WTC11 (cell line): ENCODE results near the gene CD44.

ENCODE experiments used
- AFF4 ChIP-seq: sonication (generic); formaldehyde crosslinking; IDR thresholded peaks from 2 replicates; pipeline ENCODE4 v1.8.1; 2023; ENCODE audit warnings: mild to moderate bottlenecking, missing genetic modification reagents, borderline replicate concordance
- ARID4B ChIP-seq: sonication (generic); formaldehyde crosslinking; IDR thresholded peaks from 2 replicates; pipeline ENCODE4 v1.8.0; 2023; ENCODE audit warnings: missing genetic modification reagents, mild to moderate bottlenecking, borderline replicate concordance
- CREB1 ChIP-seq: sonication (generic); formaldehyde crosslinking; IDR thresholded peaks from 2 replicates; pipeline ENCODE4 v1.8.0; 2023; ENCODE audit warnings: mild to moderate bottlenecking, missing genetic modification reagents
- CTCF ChIP-seq: fragments of 200-600 bp; IDR thresholded peaks from 2 replicates; pipeline ENCODE4 v1.8.0; 2022; ENCODE audit warnings: antibody characterized with exemption
- E2F4 ChIP-seq: sonication (generic); formaldehyde crosslinking; IDR thresholded peaks from 2 replicates; pipeline ENCODE4 v1.8.1; 2022; ENCODE audit warnings: low read depth, mild to moderate bottlenecking, moderate library complexity, missing genetic modification reagents, borderline replicate concordance
- FOXP4 ChIP-seq: sonication (generic); formaldehyde crosslinking; IDR thresholded peaks from 2 replicates; pipeline ENCODE4 v1.8.0; 2022; ENCODE audit warnings: mild to moderate bottlenecking, missing genetic modification reagents
- GABPB1 ChIP-seq: sonication (generic); formaldehyde crosslinking; IDR thresholded peaks from 2 replicates; pipeline ENCODE4 v1.8.1; 2023; ENCODE audit warnings: mild to moderate bottlenecking, missing genetic modification reagents
- IRF2 ChIP-seq: sonication (generic); formaldehyde crosslinking; IDR thresholded peaks from 2 replicates; pipeline ENCODE4 v1.8.0; 2022; ENCODE audit warnings: low read depth, missing genetic modification reagents, borderline replicate concordance
- NFYB ChIP-seq: sonication (generic); formaldehyde crosslinking; conservative IDR thresholded peaks from 2 replicates; pipeline ENCODE4 v1.8.0; 2022; ENCODE audit warnings: low read depth, missing genetic modification reagents
- PREB ChIP-seq: sonication (generic); formaldehyde crosslinking; IDR thresholded peaks from 2 replicates; pipeline ENCODE4 v1.8.1; 2022; ENCODE audit warnings: mild to moderate bottlenecking, missing genetic modification reagents, moderate library complexity, borderline replicate concordance
- SMAD4 ChIP-seq: sonication (generic); formaldehyde crosslinking; IDR thresholded peaks from 2 replicates; pipeline ENCODE4 v1.8.0; 2022; ENCODE audit warnings: mild to moderate bottlenecking, missing genetic modification reagents
- SP1 ChIP-seq: sonication (generic); formaldehyde crosslinking; conservative IDR thresholded peaks from 2 replicates; pipeline ENCODE4 v1.8.1; 2022; ENCODE audit warnings: missing genetic modification reagents
- ZNF232 ChIP-seq: sonication (generic); formaldehyde crosslinking; IDR thresholded peaks from 2 replicates; pipeline ENCODE4 v1.8.0; 2022; ENCODE audit warnings: mild to moderate bottlenecking, missing genetic modification reagents
- ZNF317 ChIP-seq: sonication (generic); formaldehyde crosslinking; IDR thresholded peaks from 2 replicates; pipeline ENCODE4 v1.8.1; 2023; ENCODE audit warnings: low read depth, mild to moderate bottlenecking, moderate library complexity, missing genetic modification reagents, borderline replicate concordance

GRCh38 chr11:35153280-35153679, 14.3 kb downstream of the CD44 start:
- TF ChIP-seq SMAD4: no peak
- no peak for TF ChIP-seq CREB1
- TF ChIP-seq FOXP4 (CRISPR knock-in tag): no peak
- no peak for TF ChIP-seq CTCF
- TF ChIP-seq SP1 (CRISPR knock-in tag): no peak
- no peak for TF ChIP-seq E2F4
- no peak for TF ChIP-seq ZNF317
- no peak for TF ChIP-seq IRF2 (CRISPR knock-in tag)
- TF ChIP-seq PREB (CRISPR knock-in tag): no peak
- no peak for TF ChIP-seq GABPB1 (CRISPR knock-in tag)
- TF ChIP-seq NFYB (CRISPR knock-in tag): no peak
- TF ChIP-seq ZNF232 (CRISPR knock-in tag): no peak
- TF ChIP-seq ARID4B (CRISPR knock-in tag): no peak
- no peak for TF ChIP-seq AFF4
